Measurements from ENCODE around the gene VPS37C.

GRCh38 chr11:61133956-61134662 lies 27.1 kb downstream of the VPS37C start:
- no peak for TF ChIP-seq CTCF (IDR thresholded peaks at IDR 0.05)
- TF ChIP-seq POLR2A (IDR thresholded peaks at IDR 0.05), result no peak

Data from esophagus squamous epithelium (tissue), 4 donors.